ENCODE measurements around the gene IDH3G.

The IDH3G gene

DNA sequence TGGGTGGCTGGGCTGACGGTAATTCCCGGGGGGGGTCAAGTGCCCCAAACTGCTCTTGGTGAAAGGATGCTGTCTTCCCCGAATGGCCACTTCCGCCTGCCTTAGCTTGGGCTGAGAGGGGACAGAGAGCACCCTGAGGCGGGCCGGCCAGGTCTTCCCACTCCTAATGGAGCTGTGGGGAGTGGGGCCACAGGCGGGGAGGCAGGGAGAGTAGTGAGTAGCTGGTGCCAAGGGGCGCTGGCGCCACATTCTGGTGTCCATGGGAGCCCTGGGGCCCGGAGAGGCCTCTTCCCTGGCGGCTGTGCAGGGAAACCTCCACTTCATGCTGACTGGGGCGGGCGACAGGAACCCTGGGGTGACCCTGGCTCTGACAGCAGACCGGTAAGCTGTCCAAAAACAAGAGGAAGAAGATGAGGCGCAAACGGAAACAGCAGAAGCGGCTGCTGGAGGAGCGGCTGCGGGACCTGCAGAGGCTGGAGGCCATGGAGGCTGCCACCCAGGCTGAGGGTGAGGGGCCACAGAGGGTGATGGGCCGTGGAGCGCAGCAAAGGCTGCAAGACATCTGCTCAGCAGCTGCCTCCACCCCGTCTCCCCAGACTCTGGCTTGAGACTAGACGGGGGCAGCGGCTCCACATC is 10.7 kb downstream of the IDH3G start:
- H3K36me3 ChIP-seq (ENCODE audit: control insufficient read depth, insufficient read depth, low read length) = no peaks in the 10 kb centered on the region; the same call in none of the 2 replicates
- H3K4me3 ChIP-seq (replicated peaks; ENCODE audit: low read depth, low read length) = no peak overlapping the region
- no peak for DNase-seq (ENCODE audit: extremely low read depth, insufficient read length)
- H3K27me3 ChIP-seq (replicated peaks; ENCODE audit: control insufficient read depth, insufficient read depth, low read length) = no peaks in the 10 kb centered on the region
- TF ChIP-seq, protein P1, sequence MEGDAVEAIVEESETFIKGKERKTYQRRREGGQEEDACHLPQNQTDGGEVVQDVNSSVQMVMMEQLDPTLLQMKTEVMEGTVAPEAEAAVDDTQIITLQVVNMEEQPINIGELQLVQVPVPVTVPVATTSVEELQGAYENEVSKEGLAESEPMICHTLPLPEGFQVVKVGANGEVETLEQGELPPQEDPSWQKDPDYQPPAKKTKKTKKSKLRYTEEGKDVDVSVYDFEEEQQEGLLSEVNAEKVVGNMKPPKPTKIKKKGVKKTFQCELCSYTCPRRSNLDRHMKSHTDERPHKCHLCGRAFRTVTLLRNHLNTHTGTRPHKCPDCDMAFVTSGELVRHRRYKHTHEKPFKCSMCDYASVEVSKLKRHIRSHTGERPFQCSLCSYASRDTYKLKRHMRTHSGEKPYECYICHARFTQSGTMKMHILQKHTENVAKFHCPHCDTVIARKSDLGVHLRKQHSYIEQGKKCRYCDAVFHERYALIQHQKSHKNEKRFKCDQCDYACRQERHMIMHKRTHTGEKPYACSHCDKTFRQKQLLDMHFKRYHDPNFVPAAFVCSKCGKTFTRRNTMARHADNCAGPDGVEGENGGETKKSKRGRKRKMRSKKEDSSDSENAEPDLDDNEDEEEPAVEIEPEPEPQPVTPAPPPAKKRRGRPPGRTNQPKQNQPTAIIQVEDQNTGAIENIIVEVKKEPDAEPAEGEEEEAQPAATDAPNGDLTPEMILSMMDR (IDR thresholded peaks at IDR 0.05; ENCODE audit: insufficient read depth, low read length, poor library complexity, severe bottlenecking) = no peak

DNA sequence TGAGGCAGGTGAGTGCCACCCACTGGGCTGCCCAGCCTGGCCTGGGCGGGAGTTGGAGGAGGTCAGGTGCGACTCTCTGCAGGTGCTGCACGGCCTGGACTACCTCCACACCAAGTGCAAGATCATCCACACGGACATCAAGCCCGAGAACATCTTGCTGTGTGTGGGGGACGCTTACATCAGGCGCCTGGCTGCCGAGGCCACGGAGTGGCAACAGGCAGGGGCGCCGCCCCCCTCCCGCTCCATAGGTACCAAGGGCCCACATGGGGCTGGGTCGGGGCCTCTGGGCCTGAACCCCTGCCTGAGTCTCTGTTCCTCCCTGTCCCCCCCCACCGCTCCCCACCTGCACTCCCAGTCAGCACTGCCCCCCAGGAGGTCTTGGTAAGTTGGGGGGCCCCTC is 11.3 kb downstream of the IDH3G start:
- TF ChIP-seq, protein P1 (IDR thresholded peaks at IDR 0.05; ENCODE audit: insufficient read depth, low read length, poor library complexity, severe bottlenecking) = no peak
- H3K36me3 ChIP-seq (ENCODE audit: control insufficient read depth, insufficient read depth, low read length) = no peaks in the 10 kb centered on the region; the same call in none of the 2 replicates
- H3K27me3 ChIP-seq (replicated peaks; ENCODE audit: control insufficient read depth, insufficient read depth, low read length) = no peaks in the 10 kb centered on the region
- DNase-seq (ENCODE audit: extremely low read depth, insufficient read length) = no peak
- H3K4me3 ChIP-seq (replicated peaks; ENCODE audit: low read depth, low read length) = no peak overlapping the region

DNA sequence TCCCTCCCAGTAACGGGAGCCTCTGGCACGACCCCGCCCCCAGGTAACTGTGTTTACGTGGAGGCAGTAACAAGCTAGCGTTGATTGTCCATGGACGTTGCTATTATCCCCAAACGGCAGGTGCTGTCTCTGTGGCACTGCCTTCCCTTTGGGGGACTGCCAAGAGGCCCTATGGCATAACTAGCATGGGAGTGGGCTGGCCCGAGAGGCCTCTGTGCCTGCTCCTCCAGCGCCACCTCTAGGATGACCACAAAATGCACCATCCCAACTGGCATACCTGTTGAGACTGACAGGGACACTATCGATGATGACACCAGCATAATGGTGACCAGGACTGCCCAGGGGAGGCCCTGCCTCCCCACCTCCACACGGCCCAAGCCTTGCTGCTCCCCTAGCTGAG is 11.9 kb downstream of the IDH3G start:
- no peak for DNase-seq (ENCODE audit: extremely low read depth, insufficient read length)
- no peaks in the 10 kb centered on the region for H3K27me3 ChIP-seq (replicated peaks; ENCODE audit: control insufficient read depth, insufficient read depth, low read length)
- H3K36me3 ChIP-seq (ENCODE audit: control insufficient read depth, insufficient read depth, low read length) = no peaks in the 10 kb centered on the region; the same call in none of the 2 replicates
- no peak overlapping the region for H3K4me3 ChIP-seq (replicated peaks; ENCODE audit: low read depth, low read length)
- TF ChIP-seq, protein P1 (IDR thresholded peaks at IDR 0.05; ENCODE audit: insufficient read depth, low read length, poor library complexity, severe bottlenecking) = no peak

DNA sequence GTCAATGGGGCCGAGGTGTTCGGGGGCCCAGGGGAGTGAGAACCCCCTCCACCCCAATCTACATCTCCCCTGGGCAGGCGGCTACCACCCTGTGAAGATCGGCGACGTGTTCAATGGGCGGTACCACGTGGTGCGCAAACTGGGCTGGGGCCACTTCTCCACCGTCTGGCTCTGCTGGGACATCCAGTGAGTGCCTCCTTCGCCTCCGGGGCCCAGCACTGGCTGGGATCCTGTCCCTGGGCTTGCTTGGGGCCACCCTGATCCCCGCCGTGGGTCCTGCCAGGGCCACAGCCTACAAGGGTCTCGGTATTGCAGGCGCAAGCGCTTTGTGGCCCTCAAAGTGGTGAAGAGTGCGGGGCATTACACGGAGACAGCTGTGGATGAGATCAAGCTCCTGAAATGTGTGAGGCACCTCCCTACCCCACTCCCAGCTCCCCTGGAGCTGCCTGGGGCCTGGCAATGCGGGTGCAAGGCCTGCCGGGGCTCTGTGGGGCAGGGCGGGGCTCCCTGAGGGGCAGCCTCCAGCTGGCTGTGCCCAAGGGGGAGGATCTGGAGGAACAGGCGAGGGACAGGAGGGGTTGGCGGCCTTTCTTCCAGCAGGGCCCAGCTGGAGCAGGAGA is 12.6 kb downstream of the IDH3G start:
- DNase-seq (ENCODE audit: extremely low read depth, insufficient read length) = no peak
- no peaks in the 10 kb centered on the region for H3K36me3 ChIP-seq (ENCODE audit: control insufficient read depth, insufficient read depth, low read length)
- H3K4me3 ChIP-seq (replicated peaks; ENCODE audit: low read depth, low read length) = no peak overlapping the region
- H3K27me3 ChIP-seq (replicated peaks; ENCODE audit: control insufficient read depth, insufficient read depth, low read length) = no peaks in the 10 kb centered on the region; the same call in 1 of the 2 replicates
- TF ChIP-seq, protein P1 (IDR thresholded peaks at IDR 0.05; ENCODE audit: insufficient read depth, low read length, poor library complexity, severe bottlenecking) = no peak

DNA sequence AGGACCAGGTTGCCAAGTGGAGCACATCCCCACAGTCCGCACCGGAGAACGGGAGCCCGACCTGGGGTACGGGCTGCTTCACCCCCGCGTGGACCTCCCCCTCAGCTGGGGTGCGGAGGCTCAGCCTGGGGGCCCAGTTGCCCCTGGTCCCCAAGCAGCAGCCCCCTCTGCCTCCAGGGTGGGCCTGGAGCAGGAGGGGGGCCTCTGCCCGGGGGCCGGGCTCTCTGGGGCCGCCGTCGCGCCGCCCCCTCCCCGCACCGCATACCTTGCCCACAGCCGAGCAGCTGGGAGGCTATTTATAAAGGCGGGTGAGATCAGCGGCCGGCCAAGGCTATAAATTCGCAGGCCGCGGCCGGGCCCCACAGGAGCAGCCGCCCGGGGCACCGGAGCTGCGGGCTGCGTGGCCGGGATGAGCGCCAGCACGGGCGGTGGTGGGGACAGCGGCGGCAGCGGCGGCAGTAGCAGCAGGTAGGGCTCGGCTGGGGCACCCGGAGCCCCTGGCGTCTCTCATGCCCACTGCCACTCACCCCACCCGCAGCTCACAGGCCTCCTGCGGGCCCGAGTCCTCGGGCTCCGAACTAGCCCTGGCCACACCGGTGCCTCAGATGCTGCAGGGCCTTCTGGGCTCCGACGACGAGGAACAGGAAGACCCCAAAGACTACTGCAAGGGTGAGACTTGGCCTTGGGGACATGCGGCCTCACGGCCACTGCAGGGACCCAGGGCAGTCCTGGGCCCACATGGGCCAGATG is 13.3 kb downstream of the IDH3G start, which contains the start of gene SRPK3:
Gene SRPK3, plus strand, starts transcription at position 364 of the 750 bp plus-strand sequence. Its CDS starts 46 bp downstream, at position 410.
- Histone ChIP-seq H3K27me3 (replicated peaks; ENCODE audit: control insufficient read depth, insufficient read depth, low read length) (no peaks in the 10 kb centered on the region; the same call in 1 of the 2 replicates), H3K36me3 (ENCODE audit: control insufficient read depth, insufficient read depth, low read length) (no peaks in the 10 kb centered on the region), H3K4me3 (replicated peaks; ENCODE audit: low read depth, low read length) (no peak within 1 kb of the TSS)
- no peak for DNase-seq (ENCODE audit: extremely low read depth, insufficient read length)
- TF ChIP-seq, protein P1 (IDR thresholded peaks at IDR 0.05; ENCODE audit: insufficient read depth, low read length, poor library complexity, severe bottlenecking) = no peak

Measured in GM06990 (cell line).